ENCODE measurements around the gene ATF5. TPM values are rescaled to one million over a fixed set of nuclear protein-coding genes. Genes with fewer than 3 reads are reported as not detected.

Gene ATF5
- total RNA-seq, 2 experiments from 2014 or later = 16.3 to 19.1 TPM

DNA sequence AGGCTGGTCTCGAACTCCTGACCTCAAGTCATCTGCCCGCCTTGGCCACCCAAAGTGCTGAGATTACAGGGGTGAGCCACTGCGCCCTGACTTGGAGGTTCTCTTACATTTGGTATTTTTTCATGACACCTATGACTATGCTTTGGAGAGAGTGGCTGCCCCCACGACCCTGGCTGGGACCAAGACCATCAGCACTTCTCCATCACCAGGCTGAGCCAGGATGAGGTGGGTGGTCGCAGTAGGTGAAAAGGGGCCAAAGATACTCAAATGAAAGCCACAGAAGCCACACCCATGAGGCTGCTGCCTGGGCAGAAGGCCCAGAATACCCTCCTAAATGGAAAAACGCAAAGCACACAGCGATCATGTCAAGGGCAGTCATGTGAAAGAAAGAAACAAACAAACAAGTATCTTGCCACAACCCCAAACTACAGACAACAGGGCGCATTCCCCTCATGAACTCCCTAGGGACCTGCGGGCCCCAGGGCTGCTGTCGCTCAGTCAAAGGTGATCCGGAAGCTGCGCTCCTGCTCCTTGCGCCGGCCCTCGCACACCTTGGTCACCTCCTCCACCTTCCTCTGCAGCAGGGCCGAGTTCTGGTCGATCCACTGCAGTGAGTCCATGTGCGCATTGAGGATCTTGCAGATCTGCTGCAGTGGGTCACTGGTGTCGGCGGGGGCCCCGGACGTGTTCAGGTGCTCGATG is 21.1 kb upstream of the ATF5 start:
- Mint-ChIP-seq H3K4me1 (ENCODE audit: low read depth) (peaks cover 19% of the 10 kb centered on the region), H3K27ac (no peak overlapping the region), H3K27me3 (no peaks in the 10 kb centered on the region), H3K9me3 (no peaks in the 10 kb centered on the region), H3K4me3 (no peak overlapping the region), H3K36me3 (ENCODE audit: low read depth) (peaks cover 40% of the 10 kb centered on the region)
- Histone ChIP-seq H3K27me3 (ENCODE audit: control insufficient read depth in 1 of 2, insufficient read depth in 2 of 2, low read length in 2 of 2) (no peaks in the 10 kb centered on the region), H3K4me1 (ENCODE audit: insufficient read depth, low read length) (peaks cover 17% of the 10 kb centered on the region), H3K9me3 (ENCODE audit: control insufficient read depth in 1 of 2, insufficient read depth in 1 of 2, low read length in 2 of 2) (no peaks in the 10 kb centered on the region), H3K27ac (ENCODE audit: low read depth in 1 of 2, low read length in 2 of 2) (no peak overlapping the region), H3K36me3 (ENCODE audit: insufficient read depth, low read length) (peaks cover 40% of the 10 kb centered on the region), H3K4me3 (ENCODE audit: low read length) (no peak overlapping the region)
- DNase-seq = no peak
- ATAC-seq (ENCODE audit: poor library complexity) = no peak
- POLR2A ChIA-PET = no interaction called here
- CTCF ChIA-PET = interaction anchor here (2.1 kb wide), 1 partner anchor 18 kb away, joined by 5 read pairs; no protein-coding TSS in a partner anchor
- intact Hi-C loops (cut with DNase I, micrococcal nuclease) = no loop called here
- TF ChIP-seq, protein P1, sequence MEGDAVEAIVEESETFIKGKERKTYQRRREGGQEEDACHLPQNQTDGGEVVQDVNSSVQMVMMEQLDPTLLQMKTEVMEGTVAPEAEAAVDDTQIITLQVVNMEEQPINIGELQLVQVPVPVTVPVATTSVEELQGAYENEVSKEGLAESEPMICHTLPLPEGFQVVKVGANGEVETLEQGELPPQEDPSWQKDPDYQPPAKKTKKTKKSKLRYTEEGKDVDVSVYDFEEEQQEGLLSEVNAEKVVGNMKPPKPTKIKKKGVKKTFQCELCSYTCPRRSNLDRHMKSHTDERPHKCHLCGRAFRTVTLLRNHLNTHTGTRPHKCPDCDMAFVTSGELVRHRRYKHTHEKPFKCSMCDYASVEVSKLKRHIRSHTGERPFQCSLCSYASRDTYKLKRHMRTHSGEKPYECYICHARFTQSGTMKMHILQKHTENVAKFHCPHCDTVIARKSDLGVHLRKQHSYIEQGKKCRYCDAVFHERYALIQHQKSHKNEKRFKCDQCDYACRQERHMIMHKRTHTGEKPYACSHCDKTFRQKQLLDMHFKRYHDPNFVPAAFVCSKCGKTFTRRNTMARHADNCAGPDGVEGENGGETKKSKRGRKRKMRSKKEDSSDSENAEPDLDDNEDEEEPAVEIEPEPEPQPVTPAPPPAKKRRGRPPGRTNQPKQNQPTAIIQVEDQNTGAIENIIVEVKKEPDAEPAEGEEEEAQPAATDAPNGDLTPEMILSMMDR (IDR thresholded peaks at IDR 0.05) = no peak

DNA sequence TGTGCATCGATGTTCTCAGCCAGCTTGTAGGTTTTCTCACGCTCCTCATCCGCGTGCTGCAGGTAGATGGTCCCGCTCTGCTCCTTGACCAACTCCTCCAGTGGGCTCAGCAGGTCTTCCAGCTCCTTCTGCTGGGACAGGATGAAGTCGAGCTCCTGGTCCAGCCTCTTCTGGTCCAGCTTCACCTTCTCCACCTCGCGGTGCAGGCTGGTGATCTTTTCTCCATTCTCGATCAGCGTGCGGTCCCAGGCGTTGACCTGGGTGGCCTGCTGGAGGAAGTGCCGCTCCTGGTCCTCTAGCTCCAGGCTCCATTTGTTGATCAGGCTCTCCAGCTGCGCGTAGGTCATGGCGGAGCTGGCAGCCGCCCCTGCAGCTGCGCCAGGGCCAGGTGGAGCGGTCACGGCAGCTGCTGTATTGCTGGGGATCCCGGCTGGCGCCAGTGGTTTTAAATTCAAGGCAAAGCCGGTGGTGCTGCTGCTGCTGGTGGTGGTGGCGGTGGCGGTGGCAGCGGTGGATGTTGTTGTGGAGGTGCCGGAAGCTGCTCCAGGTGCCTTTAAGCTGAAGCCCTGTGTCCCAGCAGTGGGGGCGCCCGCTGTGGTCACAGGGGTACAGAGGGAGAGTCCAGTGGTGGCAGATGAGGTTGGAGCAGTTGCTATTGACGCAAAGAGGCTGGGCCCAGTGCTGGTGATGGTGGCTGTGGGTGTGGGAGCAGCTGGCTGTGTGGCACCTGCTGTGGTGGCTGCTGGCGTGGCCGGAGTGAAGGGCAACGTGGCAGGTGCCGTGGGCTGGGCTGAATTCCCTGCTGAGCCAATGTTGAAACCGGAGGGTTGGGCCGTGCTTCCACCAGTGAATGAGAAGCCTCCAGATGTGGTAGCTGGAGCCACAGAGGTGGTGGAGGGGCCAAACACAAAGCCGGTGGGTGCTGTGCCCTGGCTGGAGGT is 20.3 kb upstream of the ATF5 start:
- no peaks in the 10 kb centered on the region for H3K27me3 Mint-ChIP-seq
- POLR2A ChIA-PET = no interaction called here
- DNase-seq (no peak), ATAC-seq (ENCODE audit: poor library complexity) (no peak)
- no peak overlapping the region for H3K4me3 Mint-ChIP-seq
- Histone ChIP-seq H3K27ac (ENCODE audit: low read depth in 1 of 2, low read length in 2 of 2) (no peak overlapping the region), H3K27me3 (ENCODE audit: control insufficient read depth in 1 of 2, insufficient read depth in 2 of 2, low read length in 2 of 2) (no peaks in the 10 kb centered on the region), H3K36me3 (ENCODE audit: insufficient read depth, low read length) (peaks cover 48% of the 10 kb centered on the region), H3K4me1 (ENCODE audit: insufficient read depth, low read length) (peaks cover 19% of the 10 kb centered on the region), H3K9me3 (ENCODE audit: control insufficient read depth in 1 of 2, insufficient read depth in 1 of 2, low read length in 2 of 2) (no peaks in the 10 kb centered on the region), H3K4me3 (ENCODE audit: low read length) (no peak overlapping the region)
- intact Hi-C loops (cut with DNase I, micrococcal nuclease) = no loop called here
- no peak overlapping the region for H3K27ac Mint-ChIP-seq
- TF ChIP-seq, protein P1 (IDR thresholded peaks at IDR 0.05) = no peak
- peaks cover 23% of the 10 kb centered on the region for H3K4me1 Mint-ChIP-seq (ENCODE audit: low read depth)
- no peaks in the 10 kb centered on the region for H3K9me3 Mint-ChIP-seq
- CTCF ChIA-PET = no interaction called here
- H3K36me3 Mint-ChIP-seq (ENCODE audit: low read depth) = peaks cover 49% of the 10 kb centered on the region

DNA sequence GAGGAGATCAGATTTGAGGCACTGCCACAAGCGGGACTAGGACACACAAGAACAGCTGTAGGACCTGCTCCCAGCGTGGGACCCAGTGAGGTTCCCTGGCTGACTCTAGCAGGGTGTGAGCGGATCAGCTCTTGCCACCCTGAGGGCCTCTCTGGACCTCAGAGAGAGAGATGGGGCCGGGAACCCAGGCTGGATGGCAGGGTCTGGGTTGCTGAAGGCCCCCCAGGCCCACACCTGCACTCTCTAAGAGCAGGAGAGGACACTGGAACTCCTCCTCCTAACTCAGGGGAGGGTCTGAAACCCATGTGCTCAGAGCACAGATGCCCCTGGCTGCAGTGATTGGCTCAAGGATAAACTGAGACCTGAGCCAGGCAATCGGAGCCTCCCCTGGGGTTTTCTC is 18.8 kb upstream of the ATF5 start:
- H3K36me3 ChIP-seq (ENCODE audit: insufficient read depth, low read length) = peaks cover 59% of the 10 kb centered on the region
- TF ChIP-seq, protein P1 (IDR thresholded peaks at IDR 0.05) = no peak
- CTCF ChIA-PET = no interaction called here
- H3K27ac Mint-ChIP-seq = no peak overlapping the region
- H3K9me3 Mint-ChIP-seq = no peaks in the 10 kb centered on the region
- H3K27ac ChIP-seq (ENCODE audit: low read depth in 1 of 2, low read length in 2 of 2) = no peak overlapping the region
- peaks cover 60% of the 10 kb centered on the region for H3K36me3 Mint-ChIP-seq (ENCODE audit: low read depth)
- no peak for ATAC-seq (ENCODE audit: poor library complexity)
- POLR2A ChIA-PET = no interaction called here
- no peak overlapping the region for H3K4me3 Mint-ChIP-seq
- peaks cover 26% of the 10 kb centered on the region for H3K4me1 Mint-ChIP-seq (ENCODE audit: low read depth)
- peaks cover 19% of the 10 kb centered on the region for H3K4me1 ChIP-seq (ENCODE audit: insufficient read depth, low read length)
- H3K4me3 ChIP-seq (ENCODE audit: low read length) = no peak overlapping the region
- no peaks in the 10 kb centered on the region for H3K27me3 Mint-ChIP-seq
- no peaks in the 10 kb centered on the region for H3K9me3 ChIP-seq (ENCODE audit: control insufficient read depth in 1 of 2, insufficient read depth in 1 of 2, low read length in 2 of 2)
- no peaks in the 10 kb centered on the region for H3K27me3 ChIP-seq (ENCODE audit: control insufficient read depth in 1 of 2, insufficient read depth in 2 of 2, low read length in 2 of 2)
- intact Hi-C loops (cut with DNase I, micrococcal nuclease) = no loop called here
- DNase-seq = no peak
